OCI-LY1 (cell line): ENCODE results near the gene RRAS2.

Source experiments
- CTCF ChIP-seq: fragments of 200-600 bp; sonication (generic), shearing (Covaris generic); IDR thresholded peaks from 2 replicates; pipeline ENCODE4 v1.5.1; 2017; ENCODE audit warnings: mild to moderate bottlenecking, antibody characterized with exemption, low read length, moderate library complexity, mixed read lengths
- EZH2 ChIP-seq: fragments of 200-600 bp; sonication (generic), shearing (Covaris generic); IDR thresholded peaks from 2 replicates; pipeline ENCODE4 v1.8.0; 2017; ENCODE audit warnings: borderline replicate concordance, mixed run types, mild to moderate bottlenecking, antibody characterized with exemption, low read length, moderate library complexity, mixed read lengths

- TF ChIP-seq CTCF: no peak
- TF ChIP-seq EZH2: no peak
Measured at GRCh38 chr11:14315130-14315529, 43.9 kb downstream of the RRAS2 start.
